GM12874 (cell line): ENCODE data around the gene JUNB.

Experiments used
- CTCF ChIP-seq: IDR thresholded peaks from 2 replicates; pipeline ENCODE4 v1.5.1; 2011; ENCODE audit warnings: low read depth, mild to moderate bottlenecking, control low read depth, low read length, moderate library complexity; ENCODE audit not compliant: insufficient read depth

Gene JUNB

DNA sequence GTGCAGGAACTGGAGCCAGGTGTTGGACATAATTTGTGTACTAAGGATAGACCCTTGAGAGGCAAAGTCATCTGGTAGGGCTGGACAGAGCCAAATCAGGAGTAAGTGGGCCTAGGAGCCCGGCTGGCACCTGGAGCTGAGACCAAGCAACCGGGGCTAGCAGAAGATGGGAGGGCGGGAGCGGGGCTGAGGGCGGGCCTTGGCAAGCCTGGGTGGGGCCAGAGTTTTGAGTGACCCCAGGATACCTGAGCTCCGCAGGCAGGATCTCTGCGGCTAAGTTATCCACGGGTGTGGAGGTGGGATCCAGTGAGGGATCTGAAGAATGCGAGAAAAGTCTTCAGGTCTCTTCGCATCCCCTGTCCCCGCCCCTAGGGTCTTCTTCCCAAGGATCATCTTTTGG, 24.1 kb upstream of the JUNB start:
- TF ChIP-seq CTCF, result no peak

DNA sequence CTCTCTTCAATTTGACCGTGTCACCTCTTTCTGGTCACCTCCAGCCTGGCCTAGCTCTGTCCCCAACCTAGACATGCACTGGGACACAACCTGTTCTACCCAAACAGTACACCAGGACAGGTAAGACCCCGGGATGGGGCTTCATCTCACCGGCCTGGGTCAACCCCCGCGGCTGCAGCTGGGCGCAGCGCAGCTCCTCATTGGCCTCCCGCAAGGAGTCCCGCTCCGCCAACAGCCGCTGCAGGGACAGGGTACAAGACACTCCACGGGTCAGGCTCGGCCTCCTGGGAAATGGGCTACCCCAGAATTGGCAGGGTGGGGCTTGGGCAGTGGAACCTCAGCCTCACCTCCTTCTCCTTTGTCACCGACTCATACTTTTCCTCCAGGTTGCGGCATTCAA, 23.6 kb upstream of the JUNB start:
- TF ChIP-seq CTCF, result no peak

- TF ChIP-seq CTCF, result no peak
Observed at GRCh38 chr19:12769689-12770088, 21.6 kb upstream of the JUNB start.

GRCh38 chr19:12770922-12771321, 20.4 kb upstream of the JUNB start:
- TF ChIP-seq CTCF, result no peak

- no peak for TF ChIP-seq CTCF
Observed at GRCh38 chr19:12772323-12772722, 19.0 kb upstream of the JUNB start.

GRCh38 chr19:12773571-12773970, 17.7 kb upstream of the JUNB start:
- 0 out of 2 replicates have a peak, but pooled peaks have one; percentile 7 for TF ChIP-seq CTCF

GRCh38 chr19:12774588-12775555, 16.4 kb upstream of the JUNB start, which contains the start of gene HOOK2:
Gene HOOK2, minus strand, starts transcription at chr19:12775552. Its CDS starts 103 bp downstream, at chr19:12775449.
- TF ChIP-seq CTCF, result no peak
